Sigmoid colon (tissue), 7 donors: Measurements from ENCODE around the gene NELL2. TPM values are rescaled to one million over a fixed set of nuclear protein-coding genes. Genes with fewer than 3 reads are reported as not detected.
"Not testable (repeated sequence)": the region's sequence is repeated elsewhere in the genome, so short reads cannot be mapped to it uniquely, and the experiment has no call there.

ENCODE experiments used
- DNase-seq: peaks from one replicate; pipeline ENCODE4 v3.0.0-alpha.2; 2019
- H3K27ac ChIP-seq, 4 donors: fragments of 200-600 bp; sonication (generic); one replicate each; pipeline ENCODE4 v1.5.1; 2016 to 2019; ENCODE audit warnings: mild to moderate bottlenecking in 1 of 4
- H3K27me3 ChIP-seq, 3 donors: fragments of 200-600 bp; sonication (generic); one replicate each; pipeline ENCODE4 v1.5.1; 2019; ENCODE audit warnings: mild to moderate bottlenecking in 1 of 3
- H3K36me3 ChIP-seq, 4 donors: fragments of 200-600 bp; sonication (generic); one replicate each; pipeline ENCODE4 v1.5.1; 2016 to 2019
- H3K4me1 ChIP-seq, 4 donors: fragments of 200-600 bp; sonication (generic); one replicate each; pipeline ENCODE4 v1.5.1; 2017 to 2019
- H3K4me3 ChIP-seq, 4 donors: fragments of 200-600 bp; sonication (generic); one replicate each; pipeline ENCODE4 v1.5.1; 2017 to 2019; ENCODE audit warnings: mild to moderate bottlenecking in 2 of 4, moderate library complexity in 1 of 4
- H3K9me3 ChIP-seq, 4 donors: fragments of 200-600 bp in 3 of 4; sonication (generic) in 3 of 4; one replicate each; pipeline versions ENCODE4 v1.5.1 to v1.6.1; 2013 to 2019
- EP300 ChIP-seq, 4 donors: sonication (generic); formaldehyde crosslinking; IDR thresholded peaks; one replicate each; pipeline ENCODE4 v1.6.1; 2017; ENCODE audit warnings: antibody characterized with exemption in 4 of 4
- POLR2A ChIP-seq, 2 donors: fragments of 450-650 bp; IDR thresholded peaks; one replicate each; pipeline ENCODE4 v1.6.1; 2016; ENCODE audit warnings: antibody characterized with exemption in 2 of 2, mild to moderate bottlenecking in 2 of 2, moderate library complexity in 2 of 2
- POLR2AphosphoS5 ChIP-seq, 4 donors: sonication (generic); formaldehyde crosslinking; IDR thresholded peaks; one replicate each; pipeline ENCODE4 v1.6.1; 2017; ENCODE audit warnings: antibody characterized with exemption in 4 of 4
- WGBS, 2 donors: extraction: QIAGEN DNeasy Blood & Tissue Kit; methylation state at CpG; one replicate each; pipeline ENCODE4 v1.1.7; 2013; 5-methylcytosine and 5-hydroxymethylcytosine counted together
- intact Hi-C: fragments of 100-400 bp; cut with DNase I; formaldehyde crosslinking; loops from one replicate; pipeline ENCODE4 v1.15.1; 2023
- polyA plus RNA-seq, 3 donors: library from polyadenylated mRNA; stranded (reverse); fragments of 200-250 nt; gene quantifications; one replicate each; pipeline ENCODE4 v1.2.3, GENCODE V29; 2013
- total RNA-seq, 4 donors: library from RNA; depleted of rRNA; stranded (reverse); fragments of >200 nt; gene quantifications; one replicate each; pipeline ENCODE4 v1.1.0, GENCODE V29; 2016
- TF ChIP-seq, protein P1 (sequence below), 4 experiments: fragments of 450-650 bp in 3 of 4; fragments of 200-600 bp in 1 of 4; IDR thresholded peaks; one replicate each; pipeline ENCODE4 v1.5.1; 2016 to 2019; ENCODE audit warnings: antibody characterized with exemption in 4 of 4, mild to moderate bottlenecking in 3 of 4, moderate library complexity in 2 of 4
- donor health status: healthy with polysubstance abuse.
- donor health status: Bipolar disorder and iron deficiency.
- donor health status: healthy.

NELL2 gene
- total and polyA plus RNA-seq, 7 donors = 0.60 to 14.7 (median 3.9) TPM

GRCh38 chr12:44697511-44697910, 178.6 kb downstream of the NELL2 start:
- no peak for TF ChIP-seq POLR2A (IDR thresholded peaks at IDR 0.05)
- TF ChIP-seq, protein P1, sequence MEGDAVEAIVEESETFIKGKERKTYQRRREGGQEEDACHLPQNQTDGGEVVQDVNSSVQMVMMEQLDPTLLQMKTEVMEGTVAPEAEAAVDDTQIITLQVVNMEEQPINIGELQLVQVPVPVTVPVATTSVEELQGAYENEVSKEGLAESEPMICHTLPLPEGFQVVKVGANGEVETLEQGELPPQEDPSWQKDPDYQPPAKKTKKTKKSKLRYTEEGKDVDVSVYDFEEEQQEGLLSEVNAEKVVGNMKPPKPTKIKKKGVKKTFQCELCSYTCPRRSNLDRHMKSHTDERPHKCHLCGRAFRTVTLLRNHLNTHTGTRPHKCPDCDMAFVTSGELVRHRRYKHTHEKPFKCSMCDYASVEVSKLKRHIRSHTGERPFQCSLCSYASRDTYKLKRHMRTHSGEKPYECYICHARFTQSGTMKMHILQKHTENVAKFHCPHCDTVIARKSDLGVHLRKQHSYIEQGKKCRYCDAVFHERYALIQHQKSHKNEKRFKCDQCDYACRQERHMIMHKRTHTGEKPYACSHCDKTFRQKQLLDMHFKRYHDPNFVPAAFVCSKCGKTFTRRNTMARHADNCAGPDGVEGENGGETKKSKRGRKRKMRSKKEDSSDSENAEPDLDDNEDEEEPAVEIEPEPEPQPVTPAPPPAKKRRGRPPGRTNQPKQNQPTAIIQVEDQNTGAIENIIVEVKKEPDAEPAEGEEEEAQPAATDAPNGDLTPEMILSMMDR (IDR thresholded peaks at IDR 0.05) = no peak
- TF ChIP-seq EP300 (IDR thresholded peaks at IDR 0.05) = no peak
- TF ChIP-seq POLR2AphosphoS5 (IDR thresholded peaks at IDR 0.05) = no peak
- WGBS, 2 donors = 44 to 69% methylated on average over 2 of the region's 2 CpGs
- intact Hi-C loops = no loop called here
- DNase-seq = no peak
- Histone ChIP-seq H3K4me3 (no peak overlapping the region), H3K27ac (no peak overlapping the region), H3K4me1 (no peaks in the 10 kb centered on the region), H3K27me3 (no peaks in the 10 kb centered on the region), H3K36me3 (no peaks in the 10 kb centered on the region), H3K9me3 (no peaks in the 10 kb centered on the region)

- H3K27me3 ChIP-seq = no peaks in the 10 kb centered on the region
- H3K36me3 ChIP-seq = no peaks in the 10 kb centered on the region
- H3K4me1 ChIP-seq = no peaks in the 10 kb centered on the region
- TF ChIP-seq POLR2A (IDR thresholded peaks at IDR 0.05) (no peak), POLR2AphosphoS5 (IDR thresholded peaks at IDR 0.05) (no peak), EP300 (IDR thresholded peaks at IDR 0.05) (no peak)
- TF ChIP-seq, protein P1 (IDR thresholded peaks at IDR 0.05) = no peak
- DNase-seq = no peak
- H3K27ac ChIP-seq = no peak overlapping the region
- intact Hi-C loops = no loop called here
- H3K9me3 ChIP-seq = no peaks in the 10 kb centered on the region
- no peak overlapping the region for H3K4me3 ChIP-seq
Measured at GRCh38 chr12:44696542-44696941, 179.6 kb downstream of the NELL2 start.

GRCh38 chr12:44694017-44694416, 182.1 kb downstream of the NELL2 start:
- Histone ChIP-seq H3K4me3 (no peak overlapping the region), H3K27ac (no peak overlapping the region), H3K27me3 (no peaks in the 10 kb centered on the region), H3K36me3 (no peaks in the 10 kb centered on the region), H3K4me1 (no peaks in the 10 kb centered on the region), H3K9me3 (no peaks in the 10 kb centered on the region)
- intact Hi-C loops = no loop called here
- TF ChIP-seq, protein P1 (IDR thresholded peaks at IDR 0.05) = no peak
- TF ChIP-seq POLR2AphosphoS5 (IDR thresholded peaks at IDR 0.05) = no peak
- no peak for TF ChIP-seq POLR2A (IDR thresholded peaks at IDR 0.05)
- no peak for TF ChIP-seq EP300 (IDR thresholded peaks at IDR 0.05)
- WGBS, 2 donors = 55 to 78% methylated on average over 4 of the region's 4 CpGs
- no peak for DNase-seq

DNA sequence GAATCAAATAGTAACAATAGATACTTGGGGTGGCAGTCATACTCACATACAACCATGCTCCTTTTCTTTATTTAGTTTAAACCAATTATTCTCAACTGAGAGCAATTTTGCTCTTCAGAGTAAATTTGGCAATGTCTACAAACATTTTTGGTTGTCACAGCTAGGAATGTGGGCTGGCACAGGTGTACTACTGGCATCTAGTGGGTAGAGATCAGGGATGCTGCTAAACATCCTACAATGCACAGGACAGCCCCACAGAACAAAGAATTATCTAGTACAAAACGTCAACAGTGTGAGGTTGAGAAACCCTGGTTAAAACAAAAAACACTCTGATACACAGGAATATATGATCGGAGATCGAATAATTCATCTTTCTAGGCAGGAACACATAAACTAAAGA, 186.5 kb downstream of the NELL2 start:
- intact Hi-C loops = no loop called here
- WGBS, 2 donors = 78 to 86% methylated on average over 3 of the region's 3 CpGs
- no peak for DNase-seq

GRCh38 chr12:44686821-44687432, 189.2 kb downstream of the NELL2 start:
- H3K4me3 ChIP-seq, H3K9me3 ChIP-seq, DNase-seq, intact Hi-C loops, H3K27me3 ChIP-seq, H3K36me3 ChIP-seq, H3K4me1 ChIP-seq, H3K27ac ChIP-seq: not testable (repeated sequence)
- 93 to 95% methylated on average over 22 of the region's 22 CpGs for WGBS, 2 donors

More for the DNA sequence above, 186.5 kb downstream of the NELL2 start:
- no peaks in the 10 kb centered on the region for H3K36me3 ChIP-seq
- H3K4me1 ChIP-seq = no peaks in the 10 kb centered on the region
- H3K4me3 ChIP-seq = no peak overlapping the region
- H3K27me3 ChIP-seq = no peaks in the 10 kb centered on the region
- no peak overlapping the region for H3K27ac ChIP-seq
- H3K9me3 ChIP-seq = no peaks in the 10 kb centered on the region
- TF ChIP-seq EP300 (IDR thresholded peaks at IDR 0.05) = no peak
- no peak for TF ChIP-seq POLR2A (IDR thresholded peaks at IDR 0.05)
- TF ChIP-seq, protein P1 (IDR thresholded peaks at IDR 0.05) = no peak
- TF ChIP-seq POLR2AphosphoS5 (IDR thresholded peaks at IDR 0.05) = no peak
